GM19463 (cell line): ENCODE results near the gene AIFM1.

ENCODE experiments used
- ATAC-seq: cut with Tn5 transposase; IDR thresholded peaks from one replicate; pipeline ENCODE4 v1.9.1; 2021; ENCODE audit warnings: mild to moderate bottlenecking, moderate library complexity; ENCODE audit not compliant: unreplicated experiment

The AIFM1 gene

DNA sequence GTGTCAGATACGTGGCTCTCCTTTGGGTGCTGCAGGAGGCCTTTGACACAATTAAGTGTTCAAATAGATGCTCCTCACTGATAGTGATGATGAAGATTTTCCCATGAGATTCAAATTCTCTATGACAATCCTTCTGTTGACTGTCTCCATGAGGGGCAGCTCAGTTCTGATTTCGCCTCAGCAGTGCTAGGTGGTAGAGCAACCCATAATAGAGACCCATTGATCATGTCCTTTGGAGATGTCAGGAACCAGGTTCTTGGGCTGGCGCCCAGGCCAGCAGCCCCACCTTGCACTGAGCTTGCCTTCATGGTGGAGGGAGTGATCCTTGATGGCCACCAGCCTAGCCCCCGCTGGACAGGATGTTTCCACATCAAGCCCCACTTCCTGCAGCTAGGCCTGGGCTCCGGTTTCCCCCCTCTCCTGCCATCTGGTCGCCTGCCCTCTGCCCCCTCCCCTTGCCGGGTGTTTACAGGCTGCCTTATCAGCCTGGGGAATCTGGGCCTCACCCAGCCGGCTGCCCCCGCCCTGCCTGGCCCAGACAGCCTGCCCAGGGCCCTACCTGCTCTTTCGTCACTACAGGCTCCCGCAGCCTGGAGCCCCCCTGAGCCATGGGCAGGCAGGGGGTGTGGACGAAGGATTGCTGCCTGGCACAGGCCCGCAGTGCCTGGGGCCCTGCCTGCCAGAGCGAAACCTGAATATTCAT lies 68.0 kb downstream of the AIFM1 start:
- no peak for ATAC-seq

- no peak for ATAC-seq
These were observed 70.2 kb downstream of the AIFM1 start for GRCh38 chrX:130095249-130096030.

- ATAC-seq = no peak
These were observed 70.9 kb downstream of the AIFM1 start for GRCh38 chrX:130094696-130095095.

DNA sequence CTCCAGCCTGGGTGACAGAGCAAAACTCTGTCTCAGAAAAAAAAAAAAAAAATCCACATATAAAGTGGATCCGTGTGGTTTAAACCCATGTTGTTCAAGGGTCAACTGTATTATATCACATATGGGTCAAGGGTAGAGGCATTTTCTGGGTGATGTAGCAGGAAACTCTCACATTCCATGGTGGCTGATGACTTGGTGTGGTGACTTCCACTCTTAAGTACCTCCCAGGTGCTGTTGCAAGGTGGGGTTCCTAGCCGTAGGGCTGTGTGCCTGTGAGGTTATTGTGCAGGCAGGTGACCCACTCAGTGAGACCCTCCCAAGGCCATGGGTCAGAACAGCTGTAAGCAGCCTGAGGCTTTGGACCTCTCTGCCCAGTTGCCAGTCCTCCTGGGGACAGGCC lies 72.4 kb downstream of the AIFM1 start:
- ATAC-seq = no peak

GRCh38 chrX:130091980-130092522 lies 73.6 kb downstream of the AIFM1 start:
- peak; percentile 99 for ATAC-seq

DNA sequence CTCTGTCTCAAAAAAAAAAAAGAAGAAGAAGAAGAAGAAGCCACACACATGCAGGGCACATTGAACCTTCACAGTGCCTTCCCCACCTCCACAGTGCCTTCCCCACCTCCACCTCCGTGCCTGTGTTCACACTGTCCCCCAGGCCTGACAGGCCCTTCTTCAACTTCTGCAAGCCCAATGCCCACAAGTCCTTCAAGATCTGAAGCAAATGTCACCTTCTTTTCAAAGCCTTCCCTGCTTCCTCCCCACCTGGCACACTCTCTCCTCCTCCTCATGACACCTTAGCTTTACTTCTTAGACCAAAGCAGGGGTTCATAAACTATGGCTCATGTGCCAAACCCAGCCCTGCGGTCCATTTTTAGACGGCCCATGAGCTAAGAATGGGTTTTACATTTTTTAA lies 75.3 kb downstream of the AIFM1 start:
- ATAC-seq = no peak

DNA sequence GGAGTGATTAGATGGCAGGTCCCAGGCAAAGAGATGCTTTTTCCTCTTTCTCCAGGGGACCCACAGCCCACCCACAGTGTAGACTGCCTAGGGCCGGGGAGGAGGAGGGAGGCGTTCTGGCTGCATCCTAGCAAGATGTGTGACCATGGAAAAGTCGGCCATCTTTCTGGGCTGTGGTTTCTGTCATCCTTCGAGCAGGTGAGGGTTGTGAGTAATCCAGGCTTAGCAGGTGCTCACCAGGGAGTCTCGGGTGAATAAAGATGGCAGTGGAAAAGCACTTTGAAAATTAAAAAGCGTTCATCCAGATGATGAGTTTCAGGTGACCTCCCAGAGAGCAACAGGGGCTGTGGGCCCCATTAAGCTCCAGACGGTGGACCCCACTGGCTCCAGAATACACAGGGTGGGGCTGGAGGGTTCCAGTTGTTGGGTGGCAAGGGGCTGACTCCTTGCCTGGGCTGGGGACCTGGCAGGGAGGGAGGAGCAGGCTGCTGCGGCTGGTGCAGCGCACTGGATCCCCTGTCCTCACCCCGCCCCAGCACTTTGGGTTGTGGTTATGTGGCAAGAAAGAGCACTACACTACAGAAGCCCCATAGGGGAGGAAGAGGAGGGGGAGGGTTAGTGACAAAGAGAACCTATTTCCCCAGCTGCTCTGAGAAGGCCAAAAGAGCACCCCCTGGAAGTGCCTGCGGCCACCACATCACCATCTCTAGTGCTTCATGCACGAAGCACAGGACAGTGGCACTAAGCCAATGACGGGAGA lies 79.0 kb downstream of the AIFM1 start:
- peak; percentile 40 for ATAC-seq

GRCh38 chrX:130085551-130086446 lies 79.8 kb downstream of the AIFM1 start:
- no peak for ATAC-seq

DNA sequence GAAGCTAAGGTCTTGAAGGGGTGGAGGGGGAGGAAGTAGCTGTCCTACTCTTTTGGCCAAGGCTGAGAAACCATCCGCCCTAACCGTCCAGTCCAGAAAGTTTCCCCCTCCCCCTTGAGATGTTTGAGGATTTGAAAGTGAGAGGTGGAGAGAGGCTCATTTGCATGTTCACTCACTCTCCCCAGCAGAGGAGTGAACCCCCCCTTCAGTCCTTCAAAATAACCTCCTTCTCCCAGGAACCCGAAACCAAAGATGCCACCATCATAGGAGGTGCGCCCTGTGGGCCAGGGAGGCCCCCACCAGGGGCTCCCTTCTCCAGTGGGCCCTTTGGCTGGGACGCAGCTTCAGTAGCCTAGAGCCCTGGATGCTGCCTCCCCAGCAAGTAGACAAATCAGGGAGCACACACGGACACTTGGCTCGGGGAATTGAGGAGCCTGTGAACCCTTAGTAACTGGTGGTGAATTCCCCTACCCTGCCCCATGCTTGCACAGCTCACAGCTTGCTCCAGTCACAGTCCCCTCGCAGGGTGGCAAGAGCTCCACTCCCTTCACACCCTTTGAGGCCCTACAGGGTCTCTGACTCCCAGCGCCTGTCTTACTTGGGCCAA lies 80.9 kb downstream of the AIFM1 start:
- ATAC-seq = peak; percentile 30

GRCh38 chrX:130083656-130084382 lies 81.8 kb downstream of the AIFM1 start:
- peak; percentile 20 for ATAC-seq

DNA sequence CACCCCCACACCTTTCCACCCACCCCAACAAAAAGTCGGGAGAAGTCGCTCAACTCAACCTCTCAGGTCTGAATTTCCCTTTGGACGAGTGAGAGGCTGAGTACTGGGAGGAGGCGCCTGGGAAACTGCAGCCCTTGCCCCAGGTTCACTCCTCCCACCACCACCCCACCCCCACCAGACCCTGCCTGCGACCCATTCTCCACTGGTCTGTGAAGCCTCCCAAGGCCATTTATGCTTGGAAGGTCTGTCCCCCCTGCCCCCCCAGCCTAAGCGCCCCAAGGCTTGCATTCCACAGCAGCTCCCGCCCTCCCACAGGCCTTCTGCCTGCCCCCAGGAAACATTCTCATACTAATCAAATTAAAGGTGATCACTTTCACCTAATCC lies 82.5 kb downstream of the AIFM1 start:
- no peak for ATAC-seq

DNA sequence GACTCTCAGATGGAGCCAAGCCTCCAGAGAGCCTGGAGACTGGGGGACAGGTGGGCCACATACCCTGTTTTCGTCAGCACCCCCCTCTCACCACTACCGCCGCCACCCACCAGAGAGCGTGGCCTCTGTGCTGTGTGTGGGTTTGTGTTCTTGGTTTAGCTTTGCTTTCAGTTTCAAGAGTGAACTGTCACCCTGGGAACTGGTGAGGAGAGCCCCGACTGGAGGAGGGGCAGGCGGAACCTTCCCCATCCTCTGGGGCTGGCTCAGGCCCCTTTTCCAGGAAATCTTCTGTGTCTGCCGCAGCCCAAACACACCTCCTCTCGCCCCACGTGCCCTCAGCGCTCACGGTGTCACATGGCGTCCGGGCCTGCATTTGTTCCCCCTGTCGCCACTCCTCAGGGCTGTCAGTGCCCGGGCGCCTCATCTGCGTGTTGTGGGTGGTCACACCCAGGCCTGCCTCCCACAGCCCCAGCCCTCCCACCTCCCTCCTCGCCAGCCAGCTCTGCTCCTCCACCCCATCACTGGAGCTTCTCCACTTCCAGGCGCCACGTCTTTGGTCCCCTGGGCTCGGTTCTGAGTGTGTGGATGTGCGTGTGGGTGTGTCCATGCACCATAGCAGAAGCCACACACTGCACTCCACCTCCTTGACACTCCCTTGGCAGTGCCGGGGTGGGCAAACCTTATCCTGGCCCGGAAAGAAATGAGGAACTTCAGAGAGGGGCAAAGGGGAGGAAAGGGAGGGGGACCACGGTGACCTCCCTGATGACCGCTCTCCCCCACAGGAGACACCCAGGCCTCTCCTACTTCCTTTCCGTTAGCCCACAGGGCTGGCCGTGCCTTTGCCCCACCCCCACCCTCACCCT lies 83.2 kb downstream of the AIFM1 start:
- ATAC-seq = peak; percentile 55

- ATAC-seq = no peak
These were observed 84.1 kb downstream of the AIFM1 start for GRCh38 chrX:130081421-130082045.

GRCh38 chrX:130080791-130081367 lies 84.8 kb downstream of the AIFM1 start:
- no peak for ATAC-seq

DNA sequence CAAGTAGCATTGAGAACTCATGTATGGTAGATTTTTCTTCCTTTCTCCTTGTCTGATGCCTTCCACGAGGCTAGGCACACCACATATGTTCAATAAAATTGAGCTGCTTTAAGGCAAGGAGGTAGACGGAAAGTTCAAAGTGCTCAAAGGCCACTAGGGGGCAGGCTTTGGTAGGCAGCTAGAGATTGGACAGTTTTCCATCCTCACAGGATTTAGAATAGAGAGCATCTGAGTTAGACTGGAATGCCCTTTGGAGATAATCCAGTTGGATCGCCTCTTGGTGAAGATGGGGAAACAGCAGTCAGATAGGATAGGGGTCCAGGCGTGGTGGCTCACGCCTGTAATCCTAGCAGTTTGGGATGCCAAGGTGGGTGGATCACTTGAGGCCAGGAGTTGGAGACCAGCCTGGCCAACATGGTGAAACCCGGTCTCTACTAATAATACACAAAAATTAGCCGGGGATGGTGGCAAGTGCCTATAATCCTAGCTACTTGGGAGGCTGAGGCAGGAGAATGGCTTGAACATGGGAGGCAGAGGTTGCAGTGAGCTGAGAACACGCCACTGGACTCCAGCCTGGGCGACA lies 85.7 kb downstream of the AIFM1 start:
- ATAC-seq = no peak
